Activated gamma-delta T cell treated with anti-CD3 and anti-CD28 coated beads, Interleukin-2, amount 50 U/mL, for 16 hours (primary cell): ENCODE results near the gene TTC4.

Experiments used
- DNase-seq: peaks from one replicate; pipeline ENCODE4 v3.0.0-alpha.2; 2020; ENCODE audit warnings: low read depth

Gene TTC4

GRCh38 chr1:54782588-54782987 is 66.9 kb downstream of the TTC4 start:
- no peak for DNase-seq

DNA sequence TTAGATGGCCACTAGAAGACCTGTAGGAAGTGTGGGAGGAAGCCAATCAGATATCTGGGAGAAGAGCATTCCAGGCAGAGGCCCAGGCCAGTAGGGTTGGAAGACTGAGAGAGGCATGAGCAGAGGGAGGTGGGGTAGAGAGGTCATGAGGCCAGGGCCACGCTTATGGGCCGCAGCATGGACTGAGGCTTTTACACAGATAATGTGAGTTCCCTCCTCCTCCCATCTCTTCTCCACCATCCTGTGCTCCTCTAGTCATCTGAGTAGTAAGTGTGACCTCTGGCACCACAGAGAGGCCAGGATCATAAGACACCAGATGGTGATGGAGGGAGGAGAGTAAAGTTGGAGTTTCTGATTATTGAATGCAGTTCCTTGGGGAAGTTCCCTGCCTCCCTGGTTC is 68.4 kb downstream of the TTC4 start:
- no peak for DNase-seq

GRCh38 chr1:54786778-54787177 is 71.1 kb downstream of the TTC4 start:
- DNase-seq: no peak

- DNase-seq: no peak
Observed at GRCh38 chr1:54787604-54788003, 71.9 kb downstream of the TTC4 start.

DNA sequence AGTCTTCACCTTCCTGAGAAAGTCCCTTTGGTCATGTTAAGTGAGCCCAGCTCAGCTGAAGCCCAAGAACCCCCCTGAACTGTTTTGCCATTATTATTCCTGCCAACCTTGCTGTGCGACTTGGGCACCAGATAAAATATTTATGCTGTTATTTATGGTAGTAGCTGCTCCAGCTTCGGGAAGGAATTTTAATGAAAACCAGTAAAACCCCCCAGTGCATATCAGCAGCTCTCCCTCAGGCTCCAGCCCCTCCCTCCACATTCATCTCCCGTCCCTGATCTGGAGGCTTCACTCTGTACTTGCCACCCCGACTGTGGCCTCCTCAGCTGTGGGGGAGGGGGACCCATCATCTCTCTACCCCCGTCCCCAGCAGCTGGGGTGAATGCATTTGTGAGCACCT is 72.8 kb downstream of the TTC4 start:
- DNase-seq: no peak

DNA sequence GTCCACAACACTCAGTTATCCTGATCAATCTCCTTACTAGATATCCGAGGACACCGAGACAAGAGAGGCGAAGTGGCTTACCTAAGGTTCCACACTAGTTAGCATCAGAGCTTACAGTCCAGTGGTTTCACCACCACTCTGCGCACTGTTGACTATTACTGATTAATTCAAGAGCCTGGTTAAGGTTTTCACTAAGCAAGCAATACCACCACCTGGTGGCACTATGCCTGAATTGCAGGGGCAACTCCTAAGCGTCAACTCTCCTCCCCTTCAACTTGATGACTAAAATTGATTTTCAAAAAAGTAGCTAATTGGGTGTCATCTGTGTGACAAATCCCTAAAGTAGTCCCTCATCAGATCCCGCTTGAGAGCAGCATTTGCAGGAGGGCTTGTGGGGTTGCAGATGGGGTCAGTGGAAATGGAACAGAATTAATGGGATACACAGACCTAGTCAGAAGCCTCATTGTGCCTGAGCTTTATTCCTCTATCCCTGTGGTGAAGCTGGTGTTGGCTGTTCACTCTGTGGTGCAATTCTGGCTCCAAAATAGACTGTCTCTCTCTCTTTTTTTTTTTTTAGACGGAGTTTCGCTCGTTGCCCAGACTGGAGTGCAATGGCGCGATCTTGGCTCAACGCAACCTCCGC is 76.3 kb downstream of the TTC4 start:
- DNase-seq: no peak
